ENCODE data around the gene PSMB5.

PSMB5 gene

GRCh38 chr14:22976620-22977433 is 57.9 kb downstream of the PSMB5 start (continued):
- TF ChIP-seq ZNF48 (tag by site-specific recombination; IDR thresholded peaks at IDR 0.05), result no peak
- TF ChIP-seq ZNF785 (tag by site-specific recombination; IDR thresholded peaks at IDR 0.05), result no peak
- TF ChIP-seq ZNF549 (tag by site-specific recombination; IDR thresholded peaks at IDR 0.05), result no peak
- no peak for TF ChIP-seq ZNF488 (tag by site-specific recombination; IDR thresholded peaks at IDR 0.05)
- no peak for TF ChIP-seq PRDM2 (tag by site-specific recombination; IDR thresholded peaks at IDR 0.05; ENCODE audit: borderline replicate concordance)
- no peak for TF ChIP-seq ZNF19 (tag by site-specific recombination; IDR thresholded peaks at IDR 0.05; ENCODE audit: low read depth)
- TF ChIP-seq TRIM28 (IDR thresholded peaks at IDR 0.05; ENCODE audit: borderline replicate concordance, low read length), result peak; percentile 37; the same call in 1 of the 2 replicates
- TF ChIP-seq ZNF555 (tag by site-specific recombination; conservative IDR thresholded peaks at IDR 0.05), result no peak
- TF ChIP-seq ZNF501 (tag by site-specific recombination; IDR thresholded peaks at IDR 0.05), result no peak
- TF ChIP-seq ZNF280D (tag by site-specific recombination; IDR thresholded peaks at IDR 0.05), result no peak
- no peak for TF ChIP-seq FEZF1 (tag by site-specific recombination; IDR thresholded peaks at IDR 0.05)

Measured in HEK293 (cell line).